ENCODE data around the gene ATP1A4.

DNA sequence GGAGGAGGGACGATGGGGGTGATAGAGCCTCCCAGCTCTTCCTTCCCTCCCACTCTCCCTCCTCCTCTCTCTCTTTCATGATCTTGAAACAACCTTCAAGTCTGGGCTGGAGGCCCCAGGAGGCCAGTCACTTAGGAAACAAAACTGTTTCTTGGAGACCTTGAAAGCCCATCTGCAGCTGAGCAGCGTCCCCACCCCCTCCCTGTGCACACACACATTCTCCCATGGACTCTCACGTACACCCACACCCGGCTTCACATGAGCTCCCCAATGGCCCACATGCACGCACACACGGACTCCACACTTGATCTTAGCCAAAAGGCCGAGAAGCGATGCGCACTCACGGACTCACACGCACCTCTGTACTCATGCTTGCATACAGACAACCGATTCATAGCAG is 39.0 kb upstream of the ATP1A4 start:
- TF ChIP-seq, protein P1, sequence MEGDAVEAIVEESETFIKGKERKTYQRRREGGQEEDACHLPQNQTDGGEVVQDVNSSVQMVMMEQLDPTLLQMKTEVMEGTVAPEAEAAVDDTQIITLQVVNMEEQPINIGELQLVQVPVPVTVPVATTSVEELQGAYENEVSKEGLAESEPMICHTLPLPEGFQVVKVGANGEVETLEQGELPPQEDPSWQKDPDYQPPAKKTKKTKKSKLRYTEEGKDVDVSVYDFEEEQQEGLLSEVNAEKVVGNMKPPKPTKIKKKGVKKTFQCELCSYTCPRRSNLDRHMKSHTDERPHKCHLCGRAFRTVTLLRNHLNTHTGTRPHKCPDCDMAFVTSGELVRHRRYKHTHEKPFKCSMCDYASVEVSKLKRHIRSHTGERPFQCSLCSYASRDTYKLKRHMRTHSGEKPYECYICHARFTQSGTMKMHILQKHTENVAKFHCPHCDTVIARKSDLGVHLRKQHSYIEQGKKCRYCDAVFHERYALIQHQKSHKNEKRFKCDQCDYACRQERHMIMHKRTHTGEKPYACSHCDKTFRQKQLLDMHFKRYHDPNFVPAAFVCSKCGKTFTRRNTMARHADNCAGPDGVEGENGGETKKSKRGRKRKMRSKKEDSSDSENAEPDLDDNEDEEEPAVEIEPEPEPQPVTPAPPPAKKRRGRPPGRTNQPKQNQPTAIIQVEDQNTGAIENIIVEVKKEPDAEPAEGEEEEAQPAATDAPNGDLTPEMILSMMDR (IDR thresholded peaks at IDR 0.05), result no peak
- TF ChIP-seq POLR2A (IDR thresholded peaks at IDR 0.05) (no peak), POLR2AphosphoS5 (IDR thresholded peaks at IDR 0.05) (no peak)

Measured in sigmoid colon (tissue), 4 donors.